Measurements from ENCODE around the gene C11orf21. TPM values are rescaled to one million over a fixed set of nuclear protein-coding genes. Genes with fewer than 3 reads are reported as not detected.

Gene C11orf21
- polyA plus RNA-seq, 1 experiment = not detected

- POLR2A ChIA-PET = no interaction called here
- CTCF ChIA-PET = no interaction called here
- H3K27me3 ChIP-seq (ENCODE audit: control insufficient read depth, insufficient read depth, low read length) = peaks cover 2% of the 10 kb centered on the region
- H3K4me3 ChIP-seq (ENCODE audit: low read depth, low read length) = no peak overlapping the region
- no peak for TF ChIP-seq CTCF (IDR thresholded peaks at IDR 0.05; ENCODE audit: insufficient read depth, low read depth, low read length)
- H3K36me3 ChIP-seq (ENCODE audit: control insufficient read depth, insufficient read depth, low read length) = no peaks in the 10 kb centered on the region
- no peak for DNase-seq (ENCODE audit: low read depth)
These were observed 44.6 kb downstream of the C11orf21 start for GRCh38 chr11:2256951-2257700.

- ChIA-PET CTCF (no interaction called here), POLR2A (no interaction called here)
- H3K36me3 ChIP-seq (ENCODE audit: control insufficient read depth, insufficient read depth, low read length) = no peaks in the 10 kb centered on the region
- H3K4me3 ChIP-seq (ENCODE audit: low read depth, low read length) = no peak overlapping the region
- no peak for TF ChIP-seq CTCF (IDR thresholded peaks at IDR 0.05; ENCODE audit: insufficient read depth, low read depth, low read length)
- peaks cover 2% of the 10 kb centered on the region for H3K27me3 ChIP-seq (ENCODE audit: control insufficient read depth, insufficient read depth, low read length)
- DNase-seq (ENCODE audit: low read depth) = no peak
These were observed 45.3 kb downstream of the C11orf21 start for GRCh38 chr11:2256293-2256913.

GRCh38 chr11:2252018-2252417 lies 49.7 kb downstream of the C11orf21 start:
- no peaks in the 10 kb centered on the region; the same call in 1 of the 2 replicates for H3K27me3 ChIP-seq (ENCODE audit: control insufficient read depth, insufficient read depth, low read length)
- CTCF ChIA-PET = no interaction called here

GRCh38 chr11:2251138-2251537 lies 50.6 kb downstream of the C11orf21 start:
- POLR2A ChIA-PET = no interaction called here
- Histone ChIP-seq H3K27me3 (ENCODE audit: control insufficient read depth, insufficient read depth, low read length) (no peaks in the 10 kb centered on the region; the same call in 1 of the 2 replicates), H3K36me3 (ENCODE audit: control insufficient read depth, insufficient read depth, low read length) (no peaks in the 10 kb centered on the region), H3K4me3 (ENCODE audit: low read depth, low read length) (no peak overlapping the region)
- no peak for DNase-seq (ENCODE audit: low read depth)
- CTCF ChIA-PET = interaction anchor here (0.9 kb wide), 1 partner anchor 169 kb away, joined by 3 read pairs; no protein-coding TSS in a partner anchor
- TF ChIP-seq CTCF (IDR thresholded peaks at IDR 0.05; ENCODE audit: insufficient read depth, low read depth, low read length) = no peak

More at GRCh38 chr11:2252018-2252417, 49.7 kb downstream of the C11orf21 start:
- no peak for TF ChIP-seq CTCF (IDR thresholded peaks at IDR 0.05; ENCODE audit: insufficient read depth, low read depth, low read length)
- no peak for DNase-seq (ENCODE audit: low read depth)
- Histone ChIP-seq H3K4me3 (ENCODE audit: low read depth, low read length) (no peak overlapping the region), H3K36me3 (ENCODE audit: control insufficient read depth, insufficient read depth, low read length) (no peaks in the 10 kb centered on the region)
- POLR2A ChIA-PET = no interaction called here

- CTCF ChIA-PET = no interaction called here
These were observed 51.2 kb downstream of the C11orf21 start for GRCh38 chr11:2250485-2250884.

More at GRCh38 chr11:2250485-2250884, 51.2 kb downstream of the C11orf21 start:
- Histone ChIP-seq H3K36me3 (ENCODE audit: control insufficient read depth, insufficient read depth, low read length) (no peaks in the 10 kb centered on the region), H3K27me3 (ENCODE audit: control insufficient read depth, insufficient read depth, low read length) (no peaks in the 10 kb centered on the region; the same call in 1 of the 2 replicates), H3K4me3 (ENCODE audit: low read depth, low read length) (no peak overlapping the region)
- TF ChIP-seq CTCF (IDR thresholded peaks at IDR 0.05; ENCODE audit: insufficient read depth, low read depth, low read length) = no peak
- no peak for DNase-seq (ENCODE audit: low read depth)
- POLR2A ChIA-PET = no interaction called here
